Sigmoid colon (tissue), 7 donors: Measurements from ENCODE around the gene MTMR1. TPM values are rescaled to one million over a fixed set of nuclear protein-coding genes. Genes with fewer than 3 reads are reported as not detected.

Source experiments
- DNase-seq: peaks from one replicate; pipeline ENCODE4 v3.0.0-alpha.2; 2019
- H3K27ac ChIP-seq, 4 donors: fragments of 200-600 bp; sonication (generic); one replicate each; pipeline ENCODE4 v1.5.1; 2016 to 2019; ENCODE audit warnings: mild to moderate bottlenecking in 1 of 4
- H3K27me3 ChIP-seq, 3 donors: fragments of 200-600 bp; sonication (generic); one replicate each; pipeline ENCODE4 v1.5.1; 2019; ENCODE audit warnings: mild to moderate bottlenecking in 1 of 3
- H3K36me3 ChIP-seq, 4 donors: fragments of 200-600 bp; sonication (generic); one replicate each; pipeline ENCODE4 v1.5.1; 2016 to 2019
- H3K4me1 ChIP-seq, 4 donors: fragments of 200-600 bp; sonication (generic); one replicate each; pipeline ENCODE4 v1.5.1; 2017 to 2019
- H3K4me3 ChIP-seq, 4 donors: fragments of 200-600 bp; sonication (generic); one replicate each; pipeline ENCODE4 v1.5.1; 2017 to 2019; ENCODE audit warnings: mild to moderate bottlenecking in 2 of 4, moderate library complexity in 1 of 4
- H3K9me3 ChIP-seq, 4 donors: fragments of 200-600 bp in 3 of 4; sonication (generic) in 3 of 4; one replicate each; pipeline versions ENCODE4 v1.5.1 to v1.6.1; 2013 to 2019
- CTCF ChIP-seq, 4 experiments: fragments of 450-650 bp in 3 of 4; fragments of 200-600 bp in 1 of 4; IDR thresholded peaks; one replicate each; pipeline ENCODE4 v1.5.1; 2016 to 2019; ENCODE audit warnings: antibody characterized with exemption in 4 of 4, mild to moderate bottlenecking in 3 of 4, moderate library complexity in 2 of 4
- EP300 ChIP-seq, 4 donors: sonication (generic); formaldehyde crosslinking; IDR thresholded peaks; one replicate each; pipeline ENCODE4 v1.6.1; 2017; ENCODE audit warnings: antibody characterized with exemption in 4 of 4
- POLR2A ChIP-seq, 2 donors: fragments of 450-650 bp; IDR thresholded peaks; one replicate each; pipeline ENCODE4 v1.6.1; 2016; ENCODE audit warnings: antibody characterized with exemption in 2 of 2, mild to moderate bottlenecking in 2 of 2, moderate library complexity in 2 of 2
- POLR2AphosphoS5 ChIP-seq, 4 donors: sonication (generic); formaldehyde crosslinking; IDR thresholded peaks; one replicate each; pipeline ENCODE4 v1.6.1; 2017; ENCODE audit warnings: antibody characterized with exemption in 4 of 4
- WGBS, 2 donors: extraction: QIAGEN DNeasy Blood & Tissue Kit; methylation state at CpG; one replicate each; pipeline ENCODE4 v1.1.7; 2013; 5-methylcytosine and 5-hydroxymethylcytosine counted together
- intact Hi-C: fragments of 100-400 bp; cut with DNase I; formaldehyde crosslinking; loops from one replicate; pipeline ENCODE4 v1.15.1; 2023
- polyA plus RNA-seq, 3 donors: library from polyadenylated mRNA; stranded (reverse); fragments of 200-250 nt; gene quantifications; one replicate each; pipeline ENCODE4 v1.2.3, GENCODE V29; 2013
- total RNA-seq, 4 donors: library from RNA; depleted of rRNA; stranded (reverse); fragments of >200 nt; gene quantifications; one replicate each; pipeline ENCODE4 v1.1.0, GENCODE V29; 2016
- donor health status: healthy with polysubstance abuse.
- donor health status: Bipolar disorder and iron deficiency.
- donor health status: healthy.

Gene MTMR1
- total and polyA plus RNA-seq, 7 donors = 6.0 to 27.0 (median 12.0) TPM

- H3K36me3 ChIP-seq = no peaks in the 10 kb centered on the region
- H3K27me3 ChIP-seq = no peaks in the 10 kb centered on the region
- H3K27ac ChIP-seq = no peak overlapping the region
- H3K4me3 ChIP-seq = no peak overlapping the region
- H3K4me1 ChIP-seq = no peaks in the 10 kb centered on the region
- no peak for DNase-seq
- TF ChIP-seq POLR2A (IDR thresholded peaks at IDR 0.05) (no peak), CTCF (IDR thresholded peaks at IDR 0.05) (no peak), POLR2AphosphoS5 (IDR thresholded peaks at IDR 0.05) (no peak), EP300 (IDR thresholded peaks at IDR 0.05) (no peak)
- H3K9me3 ChIP-seq = no peaks in the 10 kb centered on the region
- intact Hi-C loops = loop anchor here (1.0 kb wide), 1 partner anchor 33 kb away; no protein-coding TSS in a partner anchor
- 19 to 85% methylated on average over 1 of the region's 1 CpG for WGBS, 2 donors
Observed at GRCh38 chrX:150806827-150807226, 113.6 kb downstream of the MTMR1 start.

GRCh38 chrX:150813922-150814321 is 120.7 kb downstream of the MTMR1 start:
- 92% methylated on average over 5 of the region's 5 CpGs for WGBS, 2 donors
- TF ChIP-seq CTCF (IDR thresholded peaks at IDR 0.05) = no peak
- no peak for TF ChIP-seq POLR2A (IDR thresholded peaks at IDR 0.05)
- TF ChIP-seq POLR2AphosphoS5 (IDR thresholded peaks at IDR 0.05) = no peak
- no peak for TF ChIP-seq EP300 (IDR thresholded peaks at IDR 0.05)
- Histone ChIP-seq H3K4me1 (no peaks in the 10 kb centered on the region), H3K27ac (no peak overlapping the region), H3K36me3 (no peaks in the 10 kb centered on the region), H3K27me3 (no peaks in the 10 kb centered on the region), H3K4me3 (no peak overlapping the region), H3K9me3 (no peaks in the 10 kb centered on the region)
- no peak for DNase-seq
- intact Hi-C loops = no loop called here

Other genes starting within 250 kb of the MTMR1 start
- gene MTM1, start 124.8 kb upstream of the MTMR1 start, total RNA-seq = 10 to 100 TPM; 14.4 to 23.5 (median 17.5) TPM
- 10 to 100 TPM; 13.1 to 30.1 (median 25.8) TPM for gene MTM1, start 124.8 kb upstream of the MTMR1 start, polyA plus RNA-seq
- 10 to 100 TPM; 55.8 to 62.6 (median 59.5) TPM for gene CD99L2, start 205.3 kb downstream of the MTMR1 start, total RNA-seq
- 10 to 100 TPM in 1 of 3 donors, 1 to 10 TPM in 2; 4.8 to 20.0 (median 4.9) TPM for gene CD99L2, start 205.3 kb downstream of the MTMR1 start, polyA plus RNA-seq